ENCODE data around the gene GUCA1C. TPM values are rescaled to one million over a fixed set of nuclear protein-coding genes. Genes with fewer than 3 reads are reported as not detected.
A peak's percentile ranks its signal among the peaks of the same experiment; 100 is the strongest.

Gene GUCA1C
- total RNA-seq, 1 experiment from 2014 or later = not detected

GRCh38 chr3:108914774-108915641 is 38.7 kb downstream of the GUCA1C start:
- Histone ChIP-seq H3K27me3 (replicated peaks; ENCODE audit: insufficient read depth, low read depth, low read length, poor library complexity) (peaks cover 6% of the 10 kb centered on the region), H3K36me3 (ENCODE audit: insufficient read depth, low read length, poor library complexity, severe bottlenecking) (no peaks in the 10 kb centered on the region), H3K4me3 (ENCODE audit: low read depth, low read length, poor library complexity, severe bottlenecking) (no peak overlapping the region), H3K27ac (ENCODE audit: low read depth, low read length, poor library complexity, severe bottlenecking) (no peak overlapping the region), H3K9me3 (ENCODE audit: low read depth, low read length, poor library complexity, severe bottlenecking) (no peaks in the 10 kb centered on the region), H3K4me1 (ENCODE audit: insufficient read depth, low read length, poor library complexity, severe bottlenecking) (no peaks in the 10 kb centered on the region)
- TF ChIP-seq CTCF (conservative IDR thresholded peaks at IDR 0.05; ENCODE audit: low read depth, low read length) (peak; percentile 90), EZH2 (IDR thresholded peaks at IDR 0.05; ENCODE audit: borderline replicate concordance, low read depth, low read length, poor library complexity, severe bottlenecking) (no peak)
- POLR2A ChIA-PET (ENCODE audit: low non-redundant PET) = no interaction called here
- peak; percentile 82 for DNase-seq (ENCODE audit: low spot score)
- intact Hi-C loops (cut with micrococcal nuclease; ENCODE audit: unreplicated experiment) = loop anchor here (1.0 to 5.0 kb wide), 4 partner anchors 98 to 426 kb away; no protein-coding TSS in a partner anchor
- CTCF ChIA-PET = interaction anchor here (0.6 to 1.4 kb wide), 8 partner anchors 97 to 1059 kb away, joined by 3 to 15 read pairs (median 5); no protein-coding TSS in a partner anchor
- no TSS peak for BruUV-seq (replicated peaks)

- Histone ChIP-seq H3K4me1 (ENCODE audit: insufficient read depth, low read length, poor library complexity, severe bottlenecking) (no peaks in the 10 kb centered on the region), H3K36me3 (ENCODE audit: insufficient read depth, low read length, poor library complexity, severe bottlenecking) (no peaks in the 10 kb centered on the region), H3K27ac (ENCODE audit: low read depth, low read length, poor library complexity, severe bottlenecking) (no peak overlapping the region), H3K9me3 (ENCODE audit: low read depth, low read length, poor library complexity, severe bottlenecking) (no peaks in the 10 kb centered on the region), H3K27me3 (replicated peaks; ENCODE audit: insufficient read depth, low read depth, low read length, poor library complexity) (no peaks in the 10 kb centered on the region), H3K4me3 (ENCODE audit: low read depth, low read length, poor library complexity, severe bottlenecking) (no peak overlapping the region)
- no TSS peak for BruUV-seq (replicated peaks)
- intact Hi-C loops (cut with micrococcal nuclease; ENCODE audit: unreplicated experiment) = loop anchor here (5.0 kb wide), 1 partner anchor 92 kb away; no protein-coding TSS in a partner anchor
- ChIA-PET CTCF (no interaction called here), POLR2A (ENCODE audit: low non-redundant PET) (no interaction called here)
- TF ChIP-seq EZH2 (IDR thresholded peaks at IDR 0.05; ENCODE audit: borderline replicate concordance, low read depth, low read length, poor library complexity, severe bottlenecking) (no peak), CTCF (conservative IDR thresholded peaks at IDR 0.05; ENCODE audit: low read depth, low read length) (no peak)
- DNase-seq (ENCODE audit: low spot score) = no peak
These were observed 43.9 kb downstream of the GUCA1C start for GRCh38 chr3:108909799-108910198.

- BruUV-seq (replicated peaks) = no TSS peak
- Histone ChIP-seq H3K27me3 (replicated peaks; ENCODE audit: insufficient read depth, low read depth, low read length, poor library complexity) (no peaks in the 10 kb centered on the region), H3K36me3 (ENCODE audit: insufficient read depth, low read length, poor library complexity, severe bottlenecking) (no peaks in the 10 kb centered on the region), H3K27ac (ENCODE audit: low read depth, low read length, poor library complexity, severe bottlenecking) (no peak overlapping the region), H3K9me3 (ENCODE audit: low read depth, low read length, poor library complexity, severe bottlenecking) (no peaks in the 10 kb centered on the region), H3K4me3 (ENCODE audit: low read depth, low read length, poor library complexity, severe bottlenecking) (no peak overlapping the region), H3K4me1 (ENCODE audit: insufficient read depth, low read length, poor library complexity, severe bottlenecking) (no peaks in the 10 kb centered on the region)
- ChIA-PET CTCF (no interaction called here), POLR2A (ENCODE audit: low non-redundant PET) (no interaction called here)
- TF ChIP-seq EZH2 (IDR thresholded peaks at IDR 0.05; ENCODE audit: borderline replicate concordance, low read depth, low read length, poor library complexity, severe bottlenecking) = no peak
- TF ChIP-seq CTCF (conservative IDR thresholded peaks at IDR 0.05; ENCODE audit: low read depth, low read length) = no peak
- DNase-seq (ENCODE audit: low spot score) = peak; percentile 18
- intact Hi-C loops (cut with micrococcal nuclease; ENCODE audit: unreplicated experiment) = no loop called here
These were observed 46.5 kb downstream of the GUCA1C start for GRCh38 chr3:108907194-108907593.
